NOMO-1 treated with dmso at 0.1 percent for 144 hours (cell line): ENCODE data around the gene BRK1.
"Not testable (repeated sequence)": the region's sequence is repeated elsewhere in the genome, so short reads cannot be mapped to it uniquely, and the experiment has no call there.

Experiments used
- DNase-seq: peaks from one replicate; lab custom pipeline; 2025; ENCODE audit not compliant: unreplicated experiment; lab: John Stamatoyannopoulos, UW

Gene BRK1

DNA sequence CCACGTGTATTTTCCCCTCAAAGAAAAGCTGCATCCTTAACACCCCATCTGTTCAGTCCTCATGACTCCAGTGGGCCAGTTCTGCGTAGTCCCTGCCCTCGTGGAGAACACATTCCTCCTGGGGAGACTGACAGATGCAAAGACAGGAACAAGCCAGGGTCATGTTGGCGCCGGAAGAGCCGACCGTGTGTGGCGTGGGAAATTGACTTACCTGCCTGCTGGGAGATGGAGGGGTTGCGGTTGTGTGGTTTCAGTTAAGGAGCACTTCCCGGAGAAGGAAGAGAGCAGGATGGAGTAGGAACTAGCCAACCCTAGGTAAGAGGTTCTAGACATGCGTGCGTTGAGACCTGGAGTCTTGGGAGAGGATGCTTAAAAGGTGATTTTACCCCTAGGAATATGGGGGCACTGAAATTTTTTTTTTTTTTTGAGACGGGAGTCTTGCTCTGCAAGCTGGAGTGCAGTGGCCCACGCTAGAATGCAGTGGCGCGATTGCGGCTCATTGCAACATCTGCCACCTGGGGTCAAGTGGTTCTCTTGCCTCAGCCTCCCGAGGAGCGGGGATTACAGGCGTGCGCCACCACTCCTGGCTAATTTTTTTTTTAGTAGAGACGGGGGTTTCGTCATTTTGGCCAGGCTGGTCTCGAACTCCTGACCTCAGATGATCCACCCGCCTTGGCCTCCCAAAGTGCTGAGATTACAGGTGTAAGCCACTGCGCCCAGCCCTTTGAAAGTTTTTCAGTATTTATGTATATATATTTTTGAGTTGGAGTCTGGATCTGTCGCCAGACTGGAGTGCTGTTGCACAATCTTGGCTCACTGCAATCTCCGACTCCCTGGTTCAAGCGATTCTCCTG lies 27.5 kb downstream of the BRK1 start:
- DNase-seq: no peak

DNA sequence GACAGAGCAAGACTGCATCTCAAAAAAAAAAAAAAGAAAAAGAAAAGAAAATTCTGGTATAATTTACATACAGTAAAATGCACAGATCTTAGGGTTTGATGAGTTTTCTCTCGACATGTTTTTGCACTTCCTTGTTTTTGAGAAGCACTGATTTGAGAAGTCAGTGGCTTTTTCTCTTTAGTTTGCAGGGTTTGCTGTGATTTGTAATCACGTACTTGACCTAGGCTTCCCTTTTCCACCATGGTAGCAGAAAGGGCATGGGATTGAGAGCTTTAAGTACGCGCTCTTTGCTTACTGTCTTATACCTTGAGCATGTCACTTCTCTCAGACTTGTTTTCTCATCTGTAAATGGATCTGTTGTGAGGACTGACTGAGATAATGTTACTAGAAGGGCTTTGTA lies 30.2 kb downstream of the BRK1 start:
- no peak for DNase-seq

DNA sequence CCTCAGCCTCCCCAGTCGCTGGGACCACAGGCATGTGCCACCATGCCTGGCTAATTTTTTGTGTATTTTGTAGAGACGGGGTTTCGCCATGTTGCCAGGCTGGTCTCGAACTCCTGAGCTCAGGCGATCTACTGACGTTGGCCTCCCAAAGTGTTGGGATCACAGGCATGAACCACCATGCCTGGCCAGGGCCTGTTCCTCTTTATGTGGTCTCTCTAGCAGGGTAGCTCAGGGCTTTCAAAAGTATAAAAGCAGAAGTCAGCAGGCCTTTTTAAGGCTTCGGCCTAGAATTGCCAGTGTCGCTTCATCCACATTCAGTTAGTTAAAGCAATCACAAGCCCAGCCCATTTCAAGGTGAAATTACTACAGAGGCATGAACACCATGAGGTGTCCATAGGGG lies 33.8 kb downstream of the BRK1 start:
- DNase-seq: peak; percentile 71

DNA sequence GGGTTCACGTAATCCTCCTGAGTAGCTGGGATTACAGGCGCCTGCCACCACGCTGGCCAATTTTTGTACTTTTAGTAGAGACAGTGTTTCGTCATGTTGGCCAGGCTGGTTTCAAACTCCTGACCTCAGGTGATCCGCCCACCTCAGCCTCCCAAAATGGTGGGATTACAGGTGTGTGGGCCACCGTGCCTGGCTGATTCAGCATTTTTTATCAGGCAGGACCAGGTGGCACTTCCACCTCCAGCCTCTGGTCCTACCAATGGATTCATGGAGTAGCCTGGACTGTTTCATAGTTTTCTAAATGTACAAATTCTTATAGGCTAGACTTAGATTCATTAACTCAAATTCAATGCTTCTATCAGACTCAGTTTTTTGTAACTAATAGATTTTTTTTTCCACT lies 35.5 kb downstream of the BRK1 start:
- DNase-seq: no peak

DNA sequence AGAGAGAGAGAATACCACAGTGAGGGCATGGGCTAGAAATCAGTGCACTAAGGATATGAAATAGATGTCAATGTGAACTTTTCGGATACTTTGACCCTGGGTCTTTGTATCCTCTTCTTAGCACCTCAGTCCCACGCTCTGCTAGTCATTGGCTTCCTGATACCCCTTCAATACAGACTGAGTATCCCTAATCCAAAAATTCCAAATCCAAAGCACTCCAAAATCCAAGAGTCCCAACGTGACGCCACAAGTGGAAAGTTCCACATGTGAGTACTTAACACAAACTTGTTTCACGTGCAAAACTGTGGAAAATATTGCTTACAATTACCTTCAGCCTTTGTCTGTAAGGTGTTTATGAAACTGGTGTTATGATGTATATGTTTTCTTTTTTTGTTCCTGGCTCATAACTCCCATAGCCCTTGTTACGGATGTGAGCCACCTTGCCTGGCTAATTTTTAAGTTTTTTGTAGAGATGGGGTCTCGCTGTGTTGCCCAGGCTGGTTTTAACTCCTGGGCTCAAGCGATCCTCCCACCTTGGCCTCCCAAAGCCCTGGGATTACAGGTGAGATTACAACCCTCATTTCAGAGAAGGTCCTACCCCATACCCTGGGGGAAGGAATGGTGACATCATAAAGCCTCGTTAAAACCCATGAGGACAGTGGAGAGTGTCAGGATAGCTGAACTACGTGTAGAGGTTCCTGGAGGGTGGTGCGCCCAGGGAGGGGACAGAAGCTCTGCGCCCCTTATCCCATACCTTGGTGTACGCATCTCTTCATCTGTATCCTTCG lies 39.1 kb downstream of the BRK1 start:
- no peak for DNase-seq

DNA sequence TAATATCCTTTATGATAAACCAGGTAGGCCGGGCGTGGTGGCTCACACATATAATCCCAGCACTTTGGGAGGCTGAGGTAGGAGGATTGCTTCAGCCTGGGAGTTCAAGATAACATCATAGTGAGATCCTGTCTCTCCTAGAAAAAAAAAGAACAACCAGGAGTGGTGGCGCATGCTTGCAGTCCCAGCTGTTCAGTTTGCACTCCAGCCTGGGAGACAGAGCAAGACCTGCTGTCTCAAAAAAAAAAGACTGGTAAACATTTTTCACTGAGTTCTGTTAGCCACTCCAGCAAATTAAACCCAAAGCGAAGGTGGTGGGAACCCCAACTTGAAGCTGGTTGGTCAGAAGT lies 39.6 kb downstream of the BRK1 start:
- DNase-seq: no peak

DNA sequence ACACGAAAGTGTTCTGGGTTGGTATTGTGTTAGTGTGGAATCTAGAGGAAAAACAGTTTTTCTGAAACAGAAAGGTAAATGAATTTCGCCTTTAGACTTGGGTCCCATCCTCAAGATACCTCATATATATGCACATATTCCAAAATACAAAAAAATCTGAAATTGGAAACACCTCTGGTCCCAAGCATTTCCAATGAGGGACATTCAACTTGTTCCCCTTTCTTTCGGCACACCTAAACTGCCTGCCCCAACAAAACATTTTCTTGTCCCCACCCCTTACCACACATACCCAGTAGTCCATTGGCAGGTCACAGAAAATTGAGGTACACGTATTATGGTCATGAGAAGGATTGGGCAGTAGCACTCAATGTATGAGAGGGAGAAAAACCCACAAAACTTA lies 40.2 kb downstream of the BRK1 start:
- no peak for DNase-seq

DNA sequence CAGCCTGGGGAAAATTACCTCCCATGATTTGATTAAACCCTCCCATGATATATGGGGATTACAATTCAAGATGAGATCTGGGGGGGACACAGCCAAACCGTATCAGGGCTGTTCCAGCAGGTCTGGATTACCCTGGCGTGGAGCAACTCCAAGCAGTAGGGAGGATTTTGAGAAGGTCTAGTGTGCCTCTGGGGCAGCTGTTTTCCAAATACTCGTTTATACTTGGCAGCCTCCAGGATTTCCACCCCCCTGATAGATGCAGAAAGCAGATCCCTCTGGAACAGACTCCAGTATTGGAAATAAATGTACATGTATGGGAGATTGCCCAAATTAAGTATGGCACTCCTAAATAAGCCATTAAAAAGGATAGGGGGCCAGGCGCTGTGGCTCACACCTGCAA lies 41.6 kb downstream of the BRK1 start:
- no peak for DNase-seq

DNA sequence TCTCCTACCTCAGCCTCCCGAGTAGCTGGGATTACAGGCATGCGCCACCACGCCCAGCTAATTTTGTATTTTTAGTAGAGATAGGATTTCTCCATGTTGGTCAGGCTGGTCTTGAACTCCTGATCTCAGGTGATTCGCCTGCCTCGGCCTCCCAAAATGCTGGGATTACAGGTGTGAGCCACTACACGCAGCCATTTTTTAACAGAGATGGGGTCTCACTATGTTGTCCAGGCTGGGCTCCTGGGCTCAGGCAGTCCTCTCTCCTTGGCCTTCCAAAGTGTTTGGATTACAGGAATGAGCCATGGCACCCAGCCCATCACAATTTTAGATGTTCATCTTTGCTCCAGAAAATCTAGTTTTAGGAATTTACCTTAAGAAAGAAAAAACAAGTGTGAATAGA lies 43.1 kb downstream of the BRK1 start:
- not testable (repeated sequence) for DNase-seq

DNA sequence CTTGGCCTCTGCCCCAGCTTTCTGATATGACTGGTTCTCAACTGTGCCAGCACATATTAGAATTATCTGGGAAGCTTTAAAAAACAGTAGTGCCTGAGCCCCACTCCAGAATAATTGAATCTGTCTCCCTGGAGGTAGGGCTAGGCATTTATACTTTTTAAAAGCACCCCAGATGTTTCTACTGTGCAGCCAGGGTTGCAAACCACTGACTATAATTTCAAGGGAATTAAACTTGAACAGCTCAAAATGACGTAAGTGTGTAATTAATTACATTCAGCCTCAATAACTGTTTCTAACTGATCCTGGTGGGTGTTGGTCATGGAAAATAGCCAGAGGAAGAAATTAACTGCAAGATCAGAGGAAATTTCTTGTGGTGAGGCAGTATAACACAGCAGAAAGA lies 44.9 kb downstream of the BRK1 start:
- no peak for DNase-seq

DNA sequence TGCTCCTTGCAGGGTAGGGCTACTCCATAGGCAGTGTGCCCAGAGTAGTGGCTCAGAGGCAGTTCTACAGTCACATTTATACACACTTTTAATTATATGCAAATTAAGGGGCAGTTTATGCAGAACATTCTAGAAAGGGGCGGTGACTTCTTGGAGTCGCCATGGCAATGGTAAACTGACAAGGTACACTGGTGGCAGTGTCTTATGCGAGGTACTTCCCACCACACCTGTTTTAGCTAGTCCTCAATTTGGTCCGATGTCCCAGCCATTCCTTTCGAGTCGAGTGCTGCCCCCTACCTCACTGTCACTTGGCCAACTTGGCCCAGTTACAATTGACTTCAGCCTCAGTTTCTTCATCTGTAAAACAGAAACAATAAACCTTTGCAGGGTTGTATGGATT lies 45.5 kb downstream of the BRK1 start:
- DNase-seq: no peak

DNA sequence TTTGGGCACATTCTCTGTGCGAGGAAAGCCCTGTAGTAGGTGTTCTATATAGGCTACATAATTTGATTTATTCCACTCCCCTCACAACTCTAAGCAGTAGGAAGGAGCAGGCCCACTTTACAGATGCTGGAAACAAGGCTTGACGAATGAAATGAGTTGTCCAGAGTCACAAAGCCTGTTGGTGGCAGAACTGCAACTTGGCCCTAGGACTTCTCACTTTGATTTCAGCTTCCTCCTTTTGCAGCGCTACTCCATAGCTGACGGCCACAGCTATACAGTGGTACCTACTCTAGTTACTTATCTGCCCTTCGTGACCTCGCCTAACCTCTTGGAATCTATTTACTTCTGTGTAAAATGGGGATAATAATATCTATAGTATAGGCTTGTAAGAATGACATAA lies 46.7 kb downstream of the BRK1 start:
- peak; percentile 27 for DNase-seq

DNA sequence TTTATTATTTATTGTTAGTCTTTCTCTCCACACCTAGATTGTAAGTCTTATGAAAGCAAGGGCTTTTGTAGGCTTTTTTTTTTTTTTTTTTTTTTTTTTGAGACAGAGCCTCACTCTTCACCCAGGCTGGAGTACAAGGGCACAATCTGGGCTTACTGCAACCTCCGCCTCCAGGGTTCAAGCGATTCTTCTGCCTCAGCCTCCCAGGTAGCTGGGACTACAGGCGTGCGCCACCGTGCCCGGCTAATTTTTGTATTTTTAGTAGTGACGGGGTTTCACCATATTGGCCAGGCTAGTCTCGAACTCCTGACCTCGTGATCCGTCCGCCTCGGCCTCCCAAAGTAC lies 48.7 kb downstream of the BRK1 start:
- not testable (repeated sequence) for DNase-seq

DNA sequence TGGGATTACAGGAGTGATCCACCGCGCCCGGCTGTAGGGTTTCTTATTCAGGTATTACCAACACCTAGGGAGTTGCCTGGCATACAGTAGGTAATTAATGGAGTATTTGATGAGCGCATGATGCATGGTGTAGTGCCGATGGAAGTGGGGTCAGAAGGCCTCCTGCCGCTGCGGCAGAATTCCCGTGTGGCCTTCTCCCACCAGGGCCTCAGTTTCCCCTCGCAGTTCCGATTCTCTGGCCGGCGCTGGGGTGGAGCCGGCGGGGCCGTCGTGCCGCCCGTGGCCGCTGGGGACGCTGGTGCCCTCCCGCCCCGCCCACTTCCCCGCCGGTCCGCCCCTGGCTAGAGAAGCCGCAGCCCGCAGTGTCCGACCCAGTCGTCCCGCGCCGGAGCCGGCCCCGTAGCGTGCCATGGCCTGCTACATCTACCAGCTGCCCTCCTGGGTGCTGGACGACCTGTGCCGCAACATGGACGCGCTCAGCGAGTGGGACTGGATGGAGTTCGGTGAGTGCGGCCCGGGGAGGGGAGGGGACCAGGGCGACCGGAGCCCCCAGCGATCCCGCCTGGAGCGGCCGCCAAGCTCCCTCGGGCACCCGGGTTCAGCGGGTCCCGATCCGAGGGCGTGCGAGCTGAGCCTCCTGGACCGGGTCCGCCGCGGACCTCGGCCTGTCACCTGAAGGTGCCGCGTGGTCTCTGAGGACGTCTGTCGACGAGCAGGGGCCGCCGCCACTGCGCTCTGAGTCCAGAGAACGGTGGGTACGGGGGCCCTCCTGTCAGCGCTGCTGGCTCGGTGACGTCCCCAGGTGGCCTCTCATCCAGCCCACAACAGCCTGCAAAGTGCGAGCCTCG lies 49.3 kb downstream of the BRK1 start, which contains the start of gene IRAK2:
TSS of gene IRAK2 (plus strand) at position 374 of the 848 bp plus-strand sequence. CDS start at position 410, 36 bp downstream.
- peak; percentile 28 for DNase-seq

DNA sequence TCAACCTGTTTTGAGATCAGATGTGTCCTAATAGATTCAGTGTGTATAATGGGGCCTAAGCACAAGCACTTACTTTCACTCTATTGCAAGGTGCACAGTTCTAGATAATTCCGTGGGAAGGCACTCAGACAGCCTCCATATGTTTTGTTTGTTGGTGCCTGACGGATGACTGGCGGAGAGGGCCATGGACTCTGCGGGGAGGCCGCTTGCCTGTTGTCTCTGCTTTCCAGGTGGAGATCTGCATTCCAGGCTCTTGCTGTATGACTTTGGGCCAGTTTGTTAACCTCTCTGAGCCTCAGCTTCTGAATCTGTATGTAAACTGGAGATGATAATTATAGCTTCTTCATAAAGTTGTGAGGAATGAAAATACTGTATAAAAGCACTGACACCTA lies 50.7 kb downstream of the BRK1 start:
- no peak for DNase-seq

DNA sequence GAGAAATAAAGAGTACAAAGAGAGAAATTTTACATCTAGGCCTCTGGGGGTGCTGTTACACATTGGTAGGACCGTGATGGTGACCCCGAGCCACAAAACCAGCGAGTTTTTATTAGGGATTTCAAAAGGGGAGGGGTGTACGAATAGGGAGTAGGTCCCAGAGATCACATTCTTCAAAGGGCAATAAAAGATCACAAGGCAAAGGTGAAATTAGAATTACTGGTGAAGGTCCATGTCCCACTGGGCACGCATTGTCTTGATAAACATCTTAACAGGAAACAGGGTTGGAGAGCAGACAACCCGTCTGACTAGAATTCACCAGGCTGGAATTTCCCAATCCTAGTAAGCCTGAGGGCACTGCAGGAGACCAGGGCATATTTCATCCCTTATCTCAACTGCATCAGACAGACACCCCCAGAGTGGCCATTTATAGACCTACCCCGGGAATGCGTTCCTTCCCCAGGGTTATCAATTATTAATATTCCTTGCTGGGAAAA lies 53.6 kb downstream of the BRK1 start:
- no peak for DNase-seq

DNA sequence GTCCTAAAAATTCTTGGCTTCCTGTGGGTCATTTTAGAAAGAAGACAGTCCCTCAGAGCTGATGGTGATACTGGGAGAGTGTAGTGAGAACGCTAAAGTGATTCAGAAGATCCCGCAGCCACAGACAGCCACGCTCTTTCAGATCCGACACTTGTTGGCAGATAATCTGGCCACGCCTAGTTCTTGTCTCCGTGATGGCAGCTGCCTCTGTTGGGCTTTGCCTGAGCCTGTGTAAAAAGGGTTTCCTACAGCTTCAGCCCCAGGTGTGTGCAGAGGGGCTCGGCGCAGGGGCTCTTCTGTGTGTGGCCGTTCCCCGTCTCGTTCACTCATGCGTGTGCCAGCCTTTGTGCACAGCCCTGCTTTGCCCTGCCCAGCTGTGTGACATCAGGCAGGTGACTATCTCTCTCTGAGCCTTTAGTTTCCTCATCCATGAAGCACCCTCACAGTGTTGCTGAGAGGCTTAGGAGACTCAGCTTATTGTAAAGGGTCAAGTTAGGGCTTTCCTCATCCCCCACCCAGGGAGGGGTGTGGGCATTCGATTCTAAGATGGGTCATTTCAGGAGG lies 55.5 kb downstream of the BRK1 start:
- no peak for DNase-seq

DNA sequence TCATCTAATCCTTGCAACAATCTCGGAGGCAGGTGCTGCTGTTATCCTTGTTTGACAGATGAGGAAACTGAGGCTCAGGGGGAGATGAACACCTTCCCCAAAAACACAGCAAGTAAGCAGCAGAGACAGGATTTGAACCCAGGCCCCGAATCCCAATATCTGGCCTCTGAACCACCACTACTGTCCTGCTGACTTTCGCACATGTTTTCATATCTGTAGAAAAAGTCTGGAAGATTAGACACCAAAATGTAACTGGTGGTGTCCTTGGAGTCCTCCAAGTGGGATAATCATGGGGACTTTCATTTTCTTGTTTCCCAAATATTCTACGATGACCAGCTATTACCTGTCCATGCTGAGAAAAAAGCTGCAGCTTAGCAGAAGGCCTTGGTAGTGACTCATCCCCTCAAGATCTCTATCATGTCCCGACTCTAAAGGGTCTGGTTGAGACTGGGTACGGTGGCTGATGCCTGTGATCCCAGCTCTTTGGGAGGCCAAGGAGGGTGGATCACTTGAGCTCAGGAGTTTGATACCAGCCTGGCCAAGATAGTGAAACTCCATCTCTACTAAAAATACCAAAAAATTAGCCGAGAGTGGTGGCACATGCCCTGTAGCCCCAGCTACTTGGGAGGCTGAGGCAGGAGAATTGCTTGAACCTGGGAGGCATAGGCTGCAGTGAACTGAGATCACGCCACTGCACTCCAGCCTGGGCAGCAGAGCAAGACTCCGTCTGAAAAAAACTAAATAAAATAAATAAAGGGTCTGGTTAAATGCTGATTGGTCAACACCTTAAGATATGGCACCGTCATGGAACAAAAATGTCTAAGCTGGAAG lies 57.8 kb downstream of the BRK1 start:
- DNase-seq: no peak

DNA sequence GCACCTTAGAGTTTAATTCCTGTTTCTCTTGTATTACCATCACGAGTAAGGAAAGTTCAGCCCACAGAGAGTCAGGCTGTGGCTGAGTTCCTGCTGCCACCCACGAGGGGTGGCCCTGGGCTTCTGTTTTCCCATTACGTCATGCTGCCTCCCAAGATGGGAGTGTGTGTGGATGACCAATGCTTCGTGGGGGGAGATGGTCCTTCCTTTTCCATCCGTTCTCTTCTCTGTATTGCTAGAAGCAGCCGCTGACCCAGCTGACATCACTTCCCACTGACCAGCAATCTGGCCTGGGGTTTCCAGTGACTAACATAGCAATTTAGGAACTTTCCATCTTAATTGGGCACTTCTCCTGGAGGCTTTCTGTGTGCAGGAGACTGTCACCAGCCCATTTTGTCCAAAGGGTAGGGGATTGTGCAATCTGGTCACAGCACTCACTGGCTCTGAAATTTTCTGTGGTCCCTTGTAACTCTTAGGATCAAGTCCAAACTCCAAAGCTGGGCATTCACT lies 58.5 kb downstream of the BRK1 start:
- no peak for DNase-seq

DNA sequence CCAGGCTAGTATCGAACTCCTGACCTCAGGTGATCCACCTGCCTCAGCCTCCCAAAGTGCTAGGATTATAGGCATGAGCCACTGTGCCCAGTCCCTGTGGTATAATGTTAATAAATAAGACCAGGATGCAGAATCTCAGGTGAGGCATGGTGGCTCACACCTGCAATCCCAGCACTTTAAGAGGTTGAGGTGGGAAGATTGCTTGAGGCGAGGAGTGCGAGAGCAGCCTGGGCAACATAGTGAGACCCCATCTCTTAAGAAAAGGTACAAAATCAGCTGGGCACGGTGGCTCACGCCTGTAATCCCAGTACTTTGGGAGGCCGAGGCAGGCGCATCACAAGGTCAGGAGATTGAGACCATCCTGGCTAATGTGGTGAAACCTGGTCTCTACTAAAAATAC lies 59.9 kb downstream of the BRK1 start:
- DNase-seq: not testable (repeated sequence)
